H1 (cell line): Measurements from ENCODE around the gene PRX. TPM values are rescaled to one million over a fixed set of nuclear protein-coding genes. Genes with fewer than 3 reads are reported as not detected.

ENCODE experiments used
- CTCF ChIA-PET: fragments of 300-600 bp; sonication (Branson Sonifier 250); formaldehyde crosslinking; loops from one replicate; lab custom pipeline; 2021; ENCODE audit not compliant: partially characterized antibody; lab: Charles Lee
- POLR2A ChIA-PET: fragments of 300-600 bp; sonication (Branson Sonifier 250); formaldehyde crosslinking; loops from one replicate; lab custom pipeline; 2021; ENCODE audit warnings: inconsistent platforms; ENCODE audit not compliant: partially characterized antibody; lab: Charles Lee
- DNase-seq, 2 experiments: peaks; one replicate each; pipeline versions ENCODE4 v3.0.0 to v3.0.0-alpha.2; 2010 to 2022; ENCODE audit warnings: low spot score in 2 of 2, low read depth in 1 of 2, mixed read lengths in 1 of 2
- FAIRE-seq: peaks from 2 replicates; lab custom pipeline; 2011; peaks lifted over from hg19 to GRCh38; lab: Jason Lieb, UNC
- H2AFZ ChIP-seq: 2 replicates; pipeline ENCODE4 v1.8.1; 2012; ENCODE audit warnings: low read length, inconsistent platforms
- H2AK5ac ChIP-seq: 2 replicates; pipeline ENCODE4 v1.6.1; 2013; ENCODE audit warnings: low read depth, low read length
- H2BK120ac ChIP-seq: replicated peaks from 2 replicates; pipeline ENCODE3; 2013; ENCODE audit warnings: low read depth, low read length, inconsistent platforms
- H2BK12ac ChIP-seq: 2 replicates; pipeline ENCODE4 v1.6.1; 2013; ENCODE audit warnings: low read depth, low read length
- H2BK15ac ChIP-seq: 2 replicates; pipeline ENCODE4 v1.6.1; 2013; ENCODE audit warnings: low read length
- H2BK20ac ChIP-seq: 2 replicates; pipeline ENCODE4 v1.6.1; 2013; ENCODE audit warnings: low read length
- H2BK5ac ChIP-seq: 2 replicates; pipeline ENCODE4 v1.6.1; 2013; ENCODE audit warnings: low read depth, low read length
- H3K14ac ChIP-seq: 2 replicates; pipeline ENCODE4 v1.6.1; 2013; ENCODE audit warnings: inconsistent platforms; ENCODE audit not compliant: insufficient read length
- H3K18ac ChIP-seq: 2 replicates; pipeline ENCODE4 v1.6.1; 2013; ENCODE audit warnings: low read length; ENCODE audit errors: extremely low read depth
- H3K23ac ChIP-seq: 2 replicates; pipeline ENCODE4 v1.6.1; 2013; ENCODE audit warnings: inconsistent platforms; ENCODE audit not compliant: insufficient read length
- H3K23me2 ChIP-seq: 2 replicates; pipeline ENCODE4 v1.6.1; 2013; ENCODE audit warnings: low read depth, low read length
- H3K27ac ChIP-seq: 2 replicates; pipeline ENCODE4 v1.6.1; 2011; ENCODE audit warnings: low read depth, low read length, inconsistent platforms
- H3K27me3 ChIP-seq, 4 experiments: replicated peaks in 1 of 4; 1 replicate in 1 of 4; 2 replicates in 3 of 4; pipeline versions ENCODE4 v1.6.1 to v1.8.1; 2011 to 2013; ENCODE audit warnings: low read length in 3 of 4, mild to moderate bottlenecking in 3 of 4, inconsistent platforms in 2 of 4, mixed read lengths in 2 of 4, moderate library complexity in 1 of 4; ENCODE audit not compliant: control insufficient read depth in 3 of 4, insufficient read depth in 3 of 4; ENCODE audit errors: extremely low read depth in 1 of 4
- H3K36me3 ChIP-seq, 4 experiments: 2 replicates each; pipeline versions ENCODE4 v1.6.1 to v1.8.1; 2011 to 2013; ENCODE audit warnings: mild to moderate bottlenecking in 4 of 4, low read length in 3 of 4, moderate library complexity in 2 of 4, control low read depth in 1 of 4, inconsistent platforms in 1 of 4; ENCODE audit not compliant: insufficient read depth in 4 of 4, control insufficient read depth in 2 of 4
- H3K4ac ChIP-seq: replicated peaks from 2 replicates; pipeline ENCODE3; 2013; ENCODE audit warnings: low read length, low read depth, mixed read lengths, inconsistent platforms; ENCODE audit not compliant: insufficient read length
- H3K4me1 ChIP-seq, 4 experiments: replicated peaks in 1 of 4; 1 replicate in 1 of 4; 2 replicates in 3 of 4; pipeline versions ENCODE4 v1.6.1 to v1.8.1; 2011 to 2013; ENCODE audit warnings: low read length in 3 of 4, inconsistent platforms in 2 of 4, mixed read lengths in 1 of 4; ENCODE audit not compliant: insufficient read depth in 4 of 4, control insufficient read depth in 3 of 4
- H3K4me2 ChIP-seq, 2 experiments: 2 replicates each; pipeline versions ENCODE4 v1.6.1 to v1.8.1; 2011 to 2013; ENCODE audit warnings: low read depth in 2 of 2, low read length in 2 of 2, control low read depth in 1 of 2, inconsistent platforms in 1 of 2, mild to moderate bottlenecking in 1 of 2; ENCODE audit not compliant: insufficient read depth in 1 of 2
- H3K4me3 ChIP-seq, 4 experiments: fragments of 200-600, 300-600 bp in 1 of 4; sonication (generic), shearing (Covaris generic), sonication (Bioruptor Twin) in 1 of 4; 2 replicates each; pipeline versions ENCODE4 v1.5.1 to v1.8.1; 2011 to 2016; ENCODE audit warnings: low read length in 4 of 4, low read depth in 3 of 4, control low read depth in 2 of 4, inconsistent platforms in 2 of 4, mild to moderate bottlenecking in 2 of 4, mixed read lengths in 1 of 4, moderate library complexity in 1 of 4; ENCODE audit not compliant: insufficient read depth in 2 of 4; ENCODE audit errors: extremely low read depth in 1 of 4
- H3K56ac ChIP-seq: replicated peaks from 2 replicates; pipeline ENCODE3; 2013; ENCODE audit warnings: low read depth, mild to moderate bottlenecking, mixed read lengths, low read length, inconsistent platforms; ENCODE audit not compliant: insufficient read length
- H3K79me1 ChIP-seq: 2 replicates; pipeline ENCODE4 v1.6.1; 2013; ENCODE audit warnings: low read depth, low read length, control low read depth
- H3K79me2 ChIP-seq, 2 experiments: 2 replicates each; pipeline versions ENCODE4 v1.6.1 to v1.8.1; 2012 to 2013; ENCODE audit warnings: low read length in 2 of 2, mild to moderate bottlenecking in 2 of 2, inconsistent platforms in 1 of 2; ENCODE audit not compliant: insufficient read depth in 2 of 2, control insufficient read depth in 1 of 2
- H3K9ac ChIP-seq, 4 experiments: replicated peaks in 1 of 4; 1 replicate in 1 of 4; 2 replicates in 3 of 4; pipeline versions ENCODE4 v1.6.1 to v1.8.1; 2011 to 2013; ENCODE audit warnings: low read depth in 3 of 4, low read length in 3 of 4, control low read depth in 2 of 4, mild to moderate bottlenecking in 2 of 4, moderate library complexity in 2 of 4, inconsistent platforms in 1 of 4; ENCODE audit errors: extremely low read depth in 1 of 4
- H3K9me3 ChIP-seq, 2 experiments: 2 replicates each; pipeline versions ENCODE4 v1.6.1 to v1.8.1; 2012 to 2013; ENCODE audit warnings: mild to moderate bottlenecking in 2 of 2, moderate library complexity in 2 of 2, control low read depth in 1 of 2, inconsistent platforms in 1 of 2, low read depth in 1 of 2, low read length in 1 of 2, mixed read lengths in 1 of 2; ENCODE audit not compliant: insufficient read depth in 2 of 2
- H4K20me1 ChIP-seq, 2 experiments: replicated peaks in 1 of 2; 2 replicates each; pipeline versions ENCODE3 to v1.8.1; 2011 to 2013; ENCODE audit warnings: inconsistent platforms in 2 of 2, low read length in 2 of 2, mild to moderate bottlenecking in 1 of 2; ENCODE audit not compliant: insufficient read depth in 2 of 2, control insufficient read depth in 1 of 2
- H4K5ac ChIP-seq: 2 replicates; pipeline ENCODE4 v1.6.1; 2013; ENCODE audit warnings: low read length, low read depth, mixed read lengths, inconsistent platforms; ENCODE audit not compliant: insufficient read length
- H4K8ac ChIP-seq: 2 replicates; pipeline ENCODE4 v1.8.0; 2013; ENCODE audit warnings: mild to moderate bottlenecking, moderate library complexity, low read length, inconsistent platforms; ENCODE audit not compliant: insufficient read depth; ENCODE audit errors: extremely low read depth
- H4K91ac ChIP-seq: replicated peaks from 2 replicates; pipeline ENCODE3; 2013; ENCODE audit warnings: low read length, mixed read lengths, inconsistent platforms; ENCODE audit not compliant: insufficient read length
- KDM1A ChIP-seq: fragments of 200-600, 300-600 bp; sonication (generic); IDR thresholded peaks from 2 replicates; pipeline ENCODE4 v1.7.1; 2016; ENCODE audit warnings: mild to moderate bottlenecking, low read length, borderline replicate concordance
- KDM4A ChIP-seq: IDR thresholded peaks from one replicate; pipeline ENCODE4 v1.7.1; 2012; ENCODE audit warnings: low read depth, mild to moderate bottlenecking, moderate library complexity, low read length, inconsistent platforms; ENCODE audit not compliant: severe bottlenecking
- MAFK ChIP-seq: IDR thresholded peaks from 2 replicates; pipeline ENCODE4 v1.6.1; 2012; ENCODE audit warnings: low read depth, mild to moderate bottlenecking, improper control_type of control experiment, low read length
- RAD21 ChIP-seq, 2 experiments: IDR thresholded peaks in 1 of 2; conservative IDR thresholded peaks in 1 of 2; 2 replicates each; pipeline ENCODE4 v1.6.1; 2011; ENCODE audit warnings: low read depth in 2 of 2, low read length in 2 of 2, improper control_type of control experiment in 1 of 2, inconsistent platforms in 1 of 2, mild to moderate bottlenecking in 1 of 2, moderate library complexity in 1 of 2
- TEAD4 ChIP-seq: IDR thresholded peaks from 2 replicates; pipeline ENCODE4 v1.6.1; 2012; ENCODE audit warnings: low read depth, low read length, inconsistent platforms, mixed read lengths
- WGBS, 2 experiments: shearing (Covaris generic) in 1 of 2; methylation state at CpG; one replicate each; pipeline versions ENCODE4 v1.1.6 to v1.1.7; 2013 to 2015; ENCODE audit warnings: low lambda C conversion rate in 2 of 2, mixed read lengths in 2 of 2, inconsistent platforms in 1 of 2, low coverage in 1 of 2, missing lambda C conversion rate in 1 of 2; ENCODE audit not compliant: insufficient replicate concordance in 2 of 2, insufficient coverage in 1 of 2, insufficient read length in 1 of 2; ENCODE audit errors: extremely low coverage in 1 of 2, missing lambda C conversion rate in 1 of 2; 5-methylcytosine and 5-hydroxymethylcytosine counted together
- polyA plus RNA-seq, 7 experiments: library from polyadenylated mRNA; depleted of rRNA in 3 of 7; stranded (reverse) in 5 of 7; unstranded in 2 of 7; fragments of >200 nt in 5 of 7; fragments of 200-250 nt in 2 of 7; gene quantifications; 1 replicate in 5 of 7; 2 replicates in 1 of 7; 4 replicates in 1 of 7; pipeline versions ENCODE4 v1.2.1 to v1.2.3, GENCODE V29; 2011 to 2013; ENCODE audit warnings: missing spikeins in 2 of 7, mixed read lengths in 2 of 7
- total RNA-seq: library from RNA; stranded (reverse); fragmentation: NEBNext Ultra II Directional; extraction: Animal tissue kit (Norgen Biotek cat#: 25700); gene quantifications from 2 replicates; pipeline ENCODE4 v1.2.1, GENCODE V29; 2021

The PRX gene
- total and polyA plus RNA-seq, 2 of the 8 experiments (the other 6 are each of a cell fraction or from before 2014, with no cell fraction given): 2.8 to 5.8 TPM

GRCh38 chr19:40419780-40420179 lies 6.6 kb upstream of the PRX start:
- ChIA-PET CTCF (interaction anchor here (0.8 to 4.4 kb wide), 18 partner anchors 7 to 103 kb away, joined by 3 to 41 read pairs (median 9); partner anchors contain the start of genes BLVRB, PRX, SERTAD3 and SPTBN4), POLR2A (interaction anchor here (0.6 to 3.3 kb wide), 10 partner anchors 9 to 45 kb away, joined by 3 to 18 read pairs (median 6); partner anchors contain the start of genes BLVRB and SERTAD3)
- Histone ChIP-seq H3K27ac (no peak overlapping the region), H3K23me2 (peaks cover 6% of the 10 kb centered on the region; the same call in 1 of the 2 replicates), H3K27me3 (no peaks in the 10 kb centered on the region; a peak in 1 of 7 replicates), H3K36me3 (peaks cover 0 to 2% (median 0%) of the 10 kb centered on the region in 4 experiments; a peak in 2 of 8 replicates), H2BK20ac (0 out of 2 replicates have a peak overlapping the region, but pooled peaks have one; percentile 18), H3K23ac (no peak overlapping the region), H3K9me3 (no peaks in the 10 kb centered on the region), H2AK5ac (0 out of 2 replicates have a peak overlapping the region, but pooled peaks have one; percentile 82), H4K91ac (no peak overlapping the region), H3K79me1 (no peaks in the 10 kb centered on the region; the same call in 1 of the 2 replicates), H3K79me2 (no peaks in the 10 kb centered on the region), H4K8ac (no peak overlapping the region), H3K14ac (no peak overlapping the region), H2BK120ac (no peak overlapping the region), H3K18ac (no peak overlapping the region), H3K4me1 (peaks cover 4 to 9% (median 6%) of the 10 kb centered on the region in 4 experiments; a peak in 5 of 7 replicates), H4K20me1 (no peaks in the 10 kb centered on the region), H3K4me2 (no peak overlapping the region), H2BK12ac (no peak overlapping the region)
- DNase-seq: no peak
- no peak for FAIRE-seq
- TF ChIP-seq TEAD4: no peak
- no peak for TF ChIP-seq MAFK
- no peak for TF ChIP-seq RAD21 (IDR thresholded peaks at IDR 0.05 in 1 of 2, conservative IDR thresholded peaks at IDR 0.05 in 1 of 2; ENCODE audit: low read depth in 2 of 2, low read length in 2 of 2)
- TF ChIP-seq KDM1A: peak; percentile 46; the same call in 1 of the 2 replicates
- TF ChIP-seq KDM4A: no peak
- TF ChIP-seq, all 59 proteins: peak for 1
- no peak overlapping the region for H3K9ac ChIP-seq
- H3K56ac ChIP-seq: no peak overlapping the region
- 0 out of 2 replicates have a peak overlapping the region, but pooled peaks have one; percentile 46 for H2BK15ac ChIP-seq
- H3K4me3 ChIP-seq: no peak overlapping the region
- no peak overlapping the region for H2BK5ac ChIP-seq
- WGBS, 2 experiments: 91% methylated on average over 5 of the region's 5 CpGs; no CpG with 5 or more reads in 1 of the 2 experiments
- H4K5ac ChIP-seq: no peak overlapping the region
- no peak overlapping the region for H2AFZ ChIP-seq
- H3K4ac ChIP-seq: no peak overlapping the region
